Fibroblast of peridontal ligament (primary cell): ENCODE measurements around the gene CIBAR2.
"Not testable (repeated sequence)": the region's sequence is repeated elsewhere in the genome, so short reads cannot be mapped to it uniquely, and the experiment has no call there.

Source experiments
- DNase-seq: peaks from one replicate; pipeline ENCODE4 v3.0.0-alpha.2; 2010; ENCODE audit errors: extremely low read depth

The CIBAR2 gene

GRCh38 chr16:85062845-85063244, 49.4 kb downstream of the CIBAR2 start:
- DNase-seq = no peak

GRCh38 chr16:85062323-85062722, 49.9 kb downstream of the CIBAR2 start:
- DNase-seq = no peak

GRCh38 chr16:85061566-85061965, 50.7 kb downstream of the CIBAR2 start:
- no peak for DNase-seq

GRCh38 chr16:85058909-85059308, 53.4 kb downstream of the CIBAR2 start:
- DNase-seq = no peak

- DNase-seq = no peak
Observed at GRCh38 chr16:85057948-85058347, 54.3 kb downstream of the CIBAR2 start.

GRCh38 chr16:85057212-85057889, 54.9 kb downstream of the CIBAR2 start:
- no peak for DNase-seq

GRCh38 chr16:85056211-85056748, 56.0 kb downstream of the CIBAR2 start:
- DNase-seq = peak; percentile 27

GRCh38 chr16:85055493-85056210, 56.6 kb downstream of the CIBAR2 start:
- no peak for DNase-seq

GRCh38 chr16:85054948-85055492, 57.3 kb downstream of the CIBAR2 start:
- peak; percentile 68 for DNase-seq

GRCh38 chr16:85054321-85054720, 58.0 kb downstream of the CIBAR2 start:
- not testable (repeated sequence) for DNase-seq

GRCh38 chr16:85052536-85052935, 59.7 kb downstream of the CIBAR2 start:
- DNase-seq = no peak

- DNase-seq = no peak
Observed at GRCh38 chr16:85051683-85052082, 60.6 kb downstream of the CIBAR2 start.

- no peak for DNase-seq
Observed at GRCh38 chr16:85051067-85051581, 61.1 kb downstream of the CIBAR2 start.

GRCh38 chr16:85049706-85050305, 62.5 kb downstream of the CIBAR2 start:
- DNase-seq = no peak

- no peak for DNase-seq
Observed at GRCh38 chr16:85048921-85049562, 63.2 kb downstream of the CIBAR2 start.
